NT2/D1 (cell line): ENCODE results near the gene ATP5F1C.

ENCODE experiments used
- SUZ12 ChIP-seq: IDR thresholded peaks from 2 replicates; pipeline ENCODE4 v1.6.1; 2011; ENCODE audit not compliant: insufficient read length, insufficient read depth; ENCODE audit errors: extremely low read depth
- YY1 ChIP-seq: IDR thresholded peaks from 2 replicates; pipeline ENCODE4 v1.6.1; 2011; ENCODE audit not compliant: insufficient read length, insufficient read depth
- ZNF274 ChIP-seq: IDR thresholded peaks from 2 replicates; pipeline ENCODE4 v1.6.1; 2011; ENCODE audit warnings: mild to moderate bottlenecking, low read depth, low read length

- TF ChIP-seq YY1 (no peak), ZNF274 (no peak), SUZ12 (no peak)
These were observed 4.6 kb downstream of the ATP5F1C start for GRCh38 chr10:7792541-7792940.
